IgD-negative memory B cell (primary cell): ENCODE measurements around the gene NEGR1. TPM values are rescaled to one million over a fixed set of nuclear protein-coding genes. Genes with fewer than 3 reads are reported as not detected.

Experiments used
- H3K27ac Mint-ChIP-seq, 3 donors: one replicate each; pipeline ENCODE4 v1.8.0; 2020 to 2022; ENCODE audit warnings: mild to moderate bottlenecking in 3 of 3, mixed read lengths in 3 of 3, moderate library complexity in 1 of 3
- H3K27me3 Mint-ChIP-seq: one replicate; pipeline ENCODE4 v1.8.0; 2021; ENCODE audit warnings: mixed read lengths
- H3K36me3 Mint-ChIP-seq: one replicate; pipeline ENCODE4 v1.8.0; 2020; ENCODE audit warnings: mild to moderate bottlenecking, mixed read lengths
- H3K4me1 Mint-ChIP-seq, 3 donors: one replicate each; pipeline ENCODE4 v1.8.0; 2020 to 2022; ENCODE audit warnings: mixed read lengths in 3 of 3, mild to moderate bottlenecking in 1 of 3
- H3K4me3 Mint-ChIP-seq, 4 donors: one replicate each; pipeline ENCODE4 v1.8.0; 2020 to 2022; ENCODE audit warnings: mild to moderate bottlenecking in 4 of 4, mixed read lengths in 4 of 4, moderate library complexity in 3 of 4
- H3K9me3 Mint-ChIP-seq, 3 donors: one replicate each; pipeline ENCODE4 v1.8.0; 2020 to 2021; ENCODE audit warnings: mixed read lengths in 3 of 3, mild to moderate bottlenecking in 1 of 3
- polyA plus RNA-seq: library from polyadenylated mRNA; unstranded; fragments of 300-500 nt; fragmentation: Illumina TruSeq; gene quantifications from one replicate; pipeline ENCODE4 v1.2.3, GENCODE V29; 2021

The NEGR1 gene
- polyA plus RNA-seq, 1 donor from 2014 or later = not detected

- no peaks in the 10 kb centered on the region for H3K27me3 Mint-ChIP-seq
- H3K36me3 Mint-ChIP-seq = no peaks in the 10 kb centered on the region
- H3K9me3 Mint-ChIP-seq = peaks cover 0 to 6% (median 4%) of the 10 kb centered on the region in 3 donors
Observed at GRCh38 chr1:71463144-71463543, 819.2 kb downstream of the NEGR1 start.

DNA sequence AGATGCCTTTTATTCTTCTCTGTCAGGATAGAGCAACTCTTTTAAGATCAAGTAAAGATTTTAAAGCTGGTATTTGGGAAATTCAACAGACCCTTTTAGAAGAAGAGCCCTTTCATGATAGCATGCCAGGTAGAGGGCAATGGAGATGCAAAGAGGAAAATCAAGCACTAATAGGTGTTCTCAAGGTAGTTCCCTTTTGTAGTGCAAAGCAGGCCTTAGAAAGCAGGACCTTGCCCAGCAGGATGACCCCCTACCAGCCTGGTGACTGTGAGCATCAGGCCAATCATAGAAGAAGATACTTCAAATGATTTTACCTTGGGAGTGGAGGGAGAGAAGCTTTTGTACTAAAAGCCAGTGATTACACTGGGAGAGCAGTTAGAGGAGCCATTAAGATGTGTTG lies 820.1 kb downstream of the NEGR1 start:
- no peaks in the 10 kb centered on the region for H3K27me3 Mint-ChIP-seq
- H3K4me1 Mint-ChIP-seq = no peaks in the 10 kb centered on the region
- H3K9me3 Mint-ChIP-seq = peaks cover under 1 to 6% (median 4%) of the 10 kb centered on the region in 3 donors
- H3K27ac Mint-ChIP-seq = no peak overlapping the region
- H3K4me3 Mint-ChIP-seq = no peak overlapping the region
- H3K36me3 Mint-ChIP-seq = no peaks in the 10 kb centered on the region

More at GRCh38 chr1:71463144-71463543, 819.2 kb downstream of the NEGR1 start:
- Mint-ChIP-seq H3K4me3 (no peak overlapping the region), H3K27ac (no peak overlapping the region), H3K4me1 (no peaks in the 10 kb centered on the region)

- Mint-ChIP-seq H3K4me1 (no peaks in the 10 kb centered on the region), H3K36me3 (no peaks in the 10 kb centered on the region), H3K27me3 (no peaks in the 10 kb centered on the region), H3K27ac (no peak overlapping the region), H3K9me3 (peaks cover 3 to 6% (median 4%) of the 10 kb centered on the region in 3 donors), H3K4me3 (no peak overlapping the region)
Observed at GRCh38 chr1:71461416-71461815, 820.9 kb downstream of the NEGR1 start.

- Mint-ChIP-seq H3K36me3 (no peaks in the 10 kb centered on the region), H3K9me3 (peaks cover 0 to 2% (median 0%) of the 10 kb centered on the region in 3 donors), H3K4me3 (no peak overlapping the region), H3K27ac (no peak overlapping the region), H3K4me1 (no peaks in the 10 kb centered on the region), H3K27me3 (no peaks in the 10 kb centered on the region)
Observed at GRCh38 chr1:71448444-71448843, 833.9 kb downstream of the NEGR1 start.

DNA sequence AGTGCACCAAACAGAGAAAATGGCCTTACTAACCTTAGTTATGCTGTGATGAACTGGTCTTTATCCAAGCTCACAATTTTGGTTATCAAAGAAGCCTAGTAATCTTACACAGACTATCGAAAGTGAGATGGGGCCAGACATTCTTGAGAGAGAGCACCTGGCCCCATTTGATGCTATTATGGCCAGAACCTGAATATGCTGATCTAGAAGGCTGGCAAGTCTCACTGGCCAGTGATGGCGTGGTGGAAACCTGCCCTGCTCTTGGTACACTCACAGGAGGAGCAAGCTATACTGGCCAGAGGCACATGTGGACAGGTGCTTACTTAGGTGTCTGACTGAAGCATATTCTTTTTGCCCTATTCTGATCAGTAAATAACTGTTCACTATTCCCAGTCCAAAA lies 843.7 kb downstream of the NEGR1 start:
- Mint-ChIP-seq H3K27ac (no peak overlapping the region), H3K36me3 (no peaks in the 10 kb centered on the region), H3K27me3 (no peaks in the 10 kb centered on the region), H3K4me3 (no peak overlapping the region), H3K4me1 (no peaks in the 10 kb centered on the region), H3K9me3 (peaks cover 0 to 4% (median 4%) of the 10 kb centered on the region in 3 donors)

DNA sequence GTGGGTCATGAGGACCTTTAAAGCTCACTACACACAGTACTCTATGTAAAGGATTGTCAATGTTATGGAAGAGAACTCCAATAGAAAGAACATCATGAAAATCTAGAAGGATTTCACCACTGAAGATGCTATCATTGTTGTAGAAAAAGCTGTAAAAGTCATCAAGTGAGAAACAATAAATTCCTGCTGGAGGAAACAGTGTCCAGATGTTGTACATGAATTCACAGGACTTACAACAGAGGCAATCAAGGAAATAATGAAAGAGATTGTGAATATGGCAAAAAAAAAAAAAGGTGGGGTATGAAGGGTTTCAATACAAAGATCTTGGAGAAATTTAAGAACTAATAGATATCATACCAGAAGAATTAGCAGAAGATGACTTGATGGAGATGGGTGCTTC lies 846.4 kb downstream of the NEGR1 start:
- Mint-ChIP-seq H3K27ac (no peak overlapping the region), H3K4me1 (no peaks in the 10 kb centered on the region), H3K4me3 (no peak overlapping the region), H3K27me3 (no peaks in the 10 kb centered on the region), H3K36me3 (no peaks in the 10 kb centered on the region), H3K9me3 (peaks cover 4 to 5% (median 5%) of the 10 kb centered on the region in 3 donors)

DNA sequence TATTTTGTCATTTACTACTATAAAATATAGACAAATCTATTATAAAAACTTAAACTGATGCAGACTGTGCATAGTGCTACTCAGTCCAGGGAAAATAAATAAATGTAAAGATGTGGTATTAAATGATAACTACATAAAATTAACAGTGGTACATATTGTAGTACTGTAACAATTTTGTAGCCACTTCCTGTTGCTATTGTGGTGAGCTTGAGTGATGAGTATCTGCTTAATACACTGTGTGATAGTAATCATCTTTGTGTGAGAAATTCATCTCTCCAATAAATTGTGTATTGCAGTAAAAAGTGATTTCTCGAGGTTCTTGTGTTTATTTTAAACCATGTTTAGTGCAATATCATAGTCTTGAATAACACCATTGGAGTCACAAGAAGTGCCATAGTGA lies 848.1 kb downstream of the NEGR1 start:
- H3K9me3 Mint-ChIP-seq = peaks cover 4 to 5% (median 5%) of the 10 kb centered on the region in 3 donors
- H3K27me3 Mint-ChIP-seq = no peaks in the 10 kb centered on the region
- no peaks in the 10 kb centered on the region for H3K4me1 Mint-ChIP-seq
- H3K27ac Mint-ChIP-seq = no peak overlapping the region
- H3K4me3 Mint-ChIP-seq = no peak overlapping the region
- H3K36me3 Mint-ChIP-seq = no peaks in the 10 kb centered on the region

- H3K9me3 Mint-ChIP-seq = no peaks in the 10 kb centered on the region
- H3K4me3 Mint-ChIP-seq = no peak overlapping the region
- H3K4me1 Mint-ChIP-seq = no peaks in the 10 kb centered on the region
- no peak overlapping the region for H3K27ac Mint-ChIP-seq
- no peaks in the 10 kb centered on the region for H3K36me3 Mint-ChIP-seq
- no peaks in the 10 kb centered on the region for H3K27me3 Mint-ChIP-seq
Observed at GRCh38 chr1:71428029-71428428, 854.3 kb downstream of the NEGR1 start.

DNA sequence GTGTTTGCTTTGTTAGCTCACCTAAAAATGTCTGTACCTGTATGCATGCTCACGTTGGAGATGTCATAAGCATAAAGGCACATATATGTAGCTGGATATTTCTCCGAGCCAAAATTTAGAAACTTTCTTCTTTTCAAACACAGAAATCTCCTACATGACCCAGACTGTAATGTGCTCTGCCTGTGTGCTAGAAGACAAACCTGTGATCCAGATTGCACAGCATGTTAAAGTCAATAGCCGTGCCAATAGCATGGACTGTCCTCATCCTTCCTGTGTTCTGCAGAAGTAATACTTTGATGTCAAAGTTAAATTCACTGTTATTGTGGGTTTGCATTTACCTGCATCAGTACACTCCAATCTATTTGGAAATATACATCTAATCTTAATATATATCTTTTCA lies 855.3 kb downstream of the NEGR1 start:
- Mint-ChIP-seq H3K4me3 (no peak overlapping the region), H3K9me3 (no peaks in the 10 kb centered on the region), H3K36me3 (no peaks in the 10 kb centered on the region), H3K27me3 (no peaks in the 10 kb centered on the region), H3K4me1 (no peaks in the 10 kb centered on the region), H3K27ac (no peak overlapping the region)

DNA sequence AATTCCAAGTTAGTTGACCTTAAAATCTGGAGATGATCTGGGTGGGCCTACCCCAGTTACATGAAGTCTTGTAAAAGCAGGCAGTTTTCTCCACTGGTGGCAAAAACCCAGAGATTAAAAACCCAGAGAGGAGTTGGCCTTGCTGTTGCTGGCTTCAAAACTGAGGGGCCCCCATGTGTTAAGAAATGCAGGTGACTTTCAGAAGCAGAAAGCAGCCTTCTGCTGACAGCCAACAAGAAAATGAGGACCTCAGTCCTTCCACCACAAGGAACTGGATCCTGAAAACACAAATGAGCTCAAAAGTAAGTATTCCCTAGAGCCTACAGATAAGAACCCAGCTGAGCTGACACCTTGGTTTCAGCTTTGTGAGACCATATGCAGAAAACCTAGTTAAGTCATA lies 857.8 kb downstream of the NEGR1 start:
- no peak overlapping the region for H3K27ac Mint-ChIP-seq
- H3K36me3 Mint-ChIP-seq = no peaks in the 10 kb centered on the region
- H3K9me3 Mint-ChIP-seq = no peaks in the 10 kb centered on the region
- no peaks in the 10 kb centered on the region for H3K4me1 Mint-ChIP-seq
- no peak overlapping the region for H3K4me3 Mint-ChIP-seq
- H3K27me3 Mint-ChIP-seq = no peaks in the 10 kb centered on the region

DNA sequence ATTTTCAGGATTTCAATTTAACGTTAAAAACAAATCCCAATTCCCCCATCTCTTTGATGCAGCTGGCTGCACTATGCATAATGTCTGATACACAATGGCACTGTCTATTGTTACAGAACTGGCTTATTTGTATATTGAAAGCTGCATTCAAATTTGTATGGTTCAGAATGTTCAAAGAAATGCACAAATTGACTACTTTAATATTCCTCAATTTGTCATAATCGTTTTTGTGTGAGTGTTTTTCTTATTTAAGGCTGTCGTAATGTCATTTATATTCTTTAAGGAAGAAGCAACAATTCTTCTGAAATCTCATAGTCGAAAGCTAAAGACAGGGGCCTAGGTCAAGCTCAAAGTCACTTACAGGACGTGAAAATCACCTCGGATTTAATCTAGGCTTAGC lies 860.1 kb downstream of the NEGR1 start:
- H3K9me3 Mint-ChIP-seq = no peaks in the 10 kb centered on the region

DNA sequence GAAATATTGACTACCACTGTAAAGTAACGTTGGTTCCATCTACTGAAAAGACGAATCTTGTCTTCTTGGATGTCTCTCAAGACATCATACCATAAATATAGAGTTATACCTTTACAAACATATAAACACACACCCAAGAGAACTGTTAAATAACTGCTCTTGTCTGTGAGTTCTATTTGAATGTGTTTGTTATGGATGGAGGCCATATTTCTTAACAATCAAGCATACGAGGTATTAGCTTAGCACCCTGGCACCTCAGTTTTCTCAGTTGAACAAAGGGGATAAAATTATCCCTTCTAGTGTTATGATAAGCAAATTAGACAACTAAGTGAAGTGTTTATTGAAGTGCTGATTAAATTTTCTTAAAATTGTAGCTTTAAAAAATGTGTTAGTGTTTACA lies 864.9 kb downstream of the NEGR1 start:
- H3K4me3 Mint-ChIP-seq = no peak overlapping the region
- peaks cover 0 to 2% (median 0%) of the 10 kb centered on the region in 3 donors for H3K9me3 Mint-ChIP-seq
- H3K36me3 Mint-ChIP-seq = no peaks in the 10 kb centered on the region
- no peaks in the 10 kb centered on the region for H3K4me1 Mint-ChIP-seq
- no peak overlapping the region for H3K27ac Mint-ChIP-seq
- H3K27me3 Mint-ChIP-seq = no peaks in the 10 kb centered on the region

More for the DNA sequence above, 860.1 kb downstream of the NEGR1 start:
- no peaks in the 10 kb centered on the region for H3K36me3 Mint-ChIP-seq
- H3K4me3 Mint-ChIP-seq = no peak overlapping the region
- no peak overlapping the region for H3K27ac Mint-ChIP-seq
- H3K27me3 Mint-ChIP-seq = no peaks in the 10 kb centered on the region
- H3K4me1 Mint-ChIP-seq = no peaks in the 10 kb centered on the region

- no peak overlapping the region for H3K27ac Mint-ChIP-seq
- H3K4me3 Mint-ChIP-seq = no peak overlapping the region
- H3K9me3 Mint-ChIP-seq = peaks cover 0 to 2% (median 0%) of the 10 kb centered on the region in 3 donors
- H3K4me1 Mint-ChIP-seq = no peaks in the 10 kb centered on the region
- no peaks in the 10 kb centered on the region for H3K36me3 Mint-ChIP-seq
- H3K27me3 Mint-ChIP-seq = no peaks in the 10 kb centered on the region
Observed at GRCh38 chr1:71414179-71414578, 868.2 kb downstream of the NEGR1 start.

- H3K4me3 Mint-ChIP-seq = no peak overlapping the region
- no peaks in the 10 kb centered on the region for H3K4me1 Mint-ChIP-seq
- H3K27ac Mint-ChIP-seq = no peak overlapping the region
- no peaks in the 10 kb centered on the region for H3K36me3 Mint-ChIP-seq
- H3K27me3 Mint-ChIP-seq = no peaks in the 10 kb centered on the region
- H3K9me3 Mint-ChIP-seq = peaks cover 0 to 2% (median 0%) of the 10 kb centered on the region in 3 donors
Observed at GRCh38 chr1:71413441-71414175, 868.7 kb downstream of the NEGR1 start.

- Mint-ChIP-seq H3K4me1 (no peaks in the 10 kb centered on the region), H3K9me3 (peaks cover 0 to 5% (median 3%) of the 10 kb centered on the region in 3 donors), H3K27me3 (no peaks in the 10 kb centered on the region), H3K4me3 (no peak overlapping the region), H3K27ac (no peak overlapping the region), H3K36me3 (no peaks in the 10 kb centered on the region)
Observed at GRCh38 chr1:71400050-71400449, 882.3 kb downstream of the NEGR1 start.

DNA sequence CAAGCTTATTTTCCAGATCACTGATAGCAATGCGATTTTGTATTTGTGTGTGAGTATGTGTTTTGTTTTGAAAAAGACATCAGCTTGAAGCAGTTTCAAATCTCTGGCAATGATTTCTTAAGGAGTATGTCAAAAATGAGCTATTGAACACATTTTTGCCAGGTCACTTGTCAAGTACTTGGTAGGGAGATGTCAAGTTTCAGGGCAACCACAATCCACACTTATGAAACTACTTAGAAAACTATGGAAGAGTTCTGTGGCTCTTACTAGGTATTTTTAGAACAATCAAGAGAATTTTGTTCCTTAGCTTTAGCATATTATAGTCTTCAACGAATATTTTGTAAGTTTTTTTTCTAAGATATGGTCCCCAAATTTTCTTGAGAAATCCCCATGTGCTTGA lies 882.7 kb downstream of the NEGR1 start:
- peaks cover 3 to 5% (median 4%) of the 10 kb centered on the region in 3 donors for H3K9me3 Mint-ChIP-seq

More for the DNA sequence above, 882.7 kb downstream of the NEGR1 start:
- Mint-ChIP-seq H3K4me1 (no peaks in the 10 kb centered on the region), H3K27me3 (no peaks in the 10 kb centered on the region), H3K4me3 (no peak overlapping the region), H3K36me3 (no peaks in the 10 kb centered on the region), H3K27ac (no peak overlapping the region)
